Measurements from ENCODE around the gene PARD3B.

DNA sequence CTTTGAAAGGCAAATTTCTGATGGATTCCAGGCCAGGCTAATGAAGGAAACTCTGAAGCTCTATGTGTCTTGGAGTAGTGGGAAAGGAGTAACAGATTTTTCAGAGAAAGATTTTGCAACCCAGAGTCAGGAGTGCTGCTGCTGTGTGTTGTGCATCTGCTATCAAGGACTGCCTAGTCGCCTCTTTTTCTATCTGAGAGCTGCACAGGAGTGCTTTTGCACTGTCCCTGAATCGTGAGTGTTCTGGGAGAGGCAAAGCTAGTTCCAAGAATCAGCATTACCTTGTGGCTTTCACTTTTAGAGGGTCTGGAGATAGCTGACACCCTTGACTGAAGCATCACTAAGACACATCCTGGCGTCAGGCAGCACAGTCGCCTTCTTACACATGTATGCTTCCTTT lies 336.4 kb downstream of the PARD3B start:
- TF ChIP-seq, protein P1, sequence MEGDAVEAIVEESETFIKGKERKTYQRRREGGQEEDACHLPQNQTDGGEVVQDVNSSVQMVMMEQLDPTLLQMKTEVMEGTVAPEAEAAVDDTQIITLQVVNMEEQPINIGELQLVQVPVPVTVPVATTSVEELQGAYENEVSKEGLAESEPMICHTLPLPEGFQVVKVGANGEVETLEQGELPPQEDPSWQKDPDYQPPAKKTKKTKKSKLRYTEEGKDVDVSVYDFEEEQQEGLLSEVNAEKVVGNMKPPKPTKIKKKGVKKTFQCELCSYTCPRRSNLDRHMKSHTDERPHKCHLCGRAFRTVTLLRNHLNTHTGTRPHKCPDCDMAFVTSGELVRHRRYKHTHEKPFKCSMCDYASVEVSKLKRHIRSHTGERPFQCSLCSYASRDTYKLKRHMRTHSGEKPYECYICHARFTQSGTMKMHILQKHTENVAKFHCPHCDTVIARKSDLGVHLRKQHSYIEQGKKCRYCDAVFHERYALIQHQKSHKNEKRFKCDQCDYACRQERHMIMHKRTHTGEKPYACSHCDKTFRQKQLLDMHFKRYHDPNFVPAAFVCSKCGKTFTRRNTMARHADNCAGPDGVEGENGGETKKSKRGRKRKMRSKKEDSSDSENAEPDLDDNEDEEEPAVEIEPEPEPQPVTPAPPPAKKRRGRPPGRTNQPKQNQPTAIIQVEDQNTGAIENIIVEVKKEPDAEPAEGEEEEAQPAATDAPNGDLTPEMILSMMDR (IDR thresholded peaks at IDR 0.05) = no peak
- TF ChIP-seq POLR2AphosphoS5 (IDR thresholded peaks at IDR 0.05) = no peak

All from stomach (tissue), 4 donors.